Activated CD8-positive, alpha-beta memory T cell treated with anti-CD3 and anti-CD28 coated beads, Interleukin-2, amount 10 ng/mL, durations not matched to agents 7 days and 5 days (primary cell): ENCODE results near the gene COL15A1. TPM values are rescaled to one million over a fixed set of nuclear protein-coding genes. Genes with fewer than 3 reads are reported as not detected.

Source experiments
- ATAC-seq: fragments of 150-1000 bp; cut with Tn5 transposase; one replicate; pipeline ENCODE4 v1.10.0; 2021; ENCODE audit warnings: moderate library complexity
- CTCF ChIA-PET: fragments of 350-600 bp; sonication (Branson Sonifier 250); formaldehyde crosslinking; loops from one replicate; lab custom pipeline; 2021; ENCODE audit warnings: antibody characterized with exemption; lab: Charles Lee
- DNase-seq: peaks from one replicate; pipeline ENCODE4 v3.0.0-alpha.2; 2020
- H3K27ac Mint-ChIP-seq: one replicate; pipeline ENCODE4 v1.8.0; 2021; ENCODE audit warnings: mild to moderate bottlenecking, mixed read lengths
- H3K27me3 Mint-ChIP-seq: one replicate; pipeline ENCODE4 v1.8.0; 2021; ENCODE audit warnings: mixed read lengths
- H3K36me3 Mint-ChIP-seq: one replicate; pipeline ENCODE4 v1.8.0; 2021; ENCODE audit warnings: mild to moderate bottlenecking, mixed read lengths
- H3K4me1 Mint-ChIP-seq: one replicate; pipeline ENCODE4 v1.8.0; 2021; ENCODE audit warnings: mixed read lengths
- H3K4me3 Mint-ChIP-seq: one replicate; pipeline ENCODE4 v1.8.0; 2021; ENCODE audit warnings: mild to moderate bottlenecking, moderate library complexity, mixed read lengths
- H3K9me3 Mint-ChIP-seq: one replicate; pipeline ENCODE4 v1.8.0; 2022; ENCODE audit warnings: low read depth, mixed read lengths
- total RNA-seq, 2 experiments: library from RNA; stranded (reverse); gene quantifications; one replicate each; pipeline ENCODE4 v1.2.3, GENCODE V29; 2021

COL15A1 gene
- total RNA-seq, 2 experiments from 2014 or later: 0.45 to 0.53 TPM

GRCh38 chr9:98962181-98962560 lies 18.5 kb downstream of the COL15A1 start:
- DNase-seq (no peak), ATAC-seq (no peak)
- H3K9me3 Mint-ChIP-seq: no peaks in the 10 kb centered on the region
- no peak overlapping the region for H3K4me3 Mint-ChIP-seq
- peaks cover 19% of the 10 kb centered on the region for H3K27me3 Mint-ChIP-seq
- CTCF ChIA-PET: no interaction called here
- no peaks in the 10 kb centered on the region for H3K36me3 Mint-ChIP-seq
- H3K27ac Mint-ChIP-seq: no peak overlapping the region
- H3K4me1 Mint-ChIP-seq: no peaks in the 10 kb centered on the region

- no peak overlapping the region for H3K4me3 Mint-ChIP-seq
- DNase-seq: no peak
- CTCF ChIA-PET: no interaction called here
- no peaks in the 10 kb centered on the region for H3K9me3 Mint-ChIP-seq
- no peaks in the 10 kb centered on the region for H3K4me1 Mint-ChIP-seq
- H3K27me3 Mint-ChIP-seq: peaks cover 19% of the 10 kb centered on the region
- H3K27ac Mint-ChIP-seq: no peak overlapping the region
- no peaks in the 10 kb centered on the region for H3K36me3 Mint-ChIP-seq
- ATAC-seq: no peak
Measured at GRCh38 chr9:98962861-98963260, 19.2 kb downstream of the COL15A1 start.

- ATAC-seq: no peak
- CTCF ChIA-PET: interaction anchor here (1.0 to 1.2 kb wide), 2 partner anchors 10 to 33 kb away, joined by 3 read pairs; no protein-coding TSS in a partner anchor
- Mint-ChIP-seq H3K27ac (no peak overlapping the region), H3K9me3 (no peaks in the 10 kb centered on the region), H3K4me1 (no peaks in the 10 kb centered on the region), H3K36me3 (no peaks in the 10 kb centered on the region), H3K27me3 (peaks cover 19% of the 10 kb centered on the region), H3K4me3 (no peak overlapping the region)
- DNase-seq: no peak
Measured at GRCh38 chr9:98964201-98964600, 20.5 kb downstream of the COL15A1 start.

DNA sequence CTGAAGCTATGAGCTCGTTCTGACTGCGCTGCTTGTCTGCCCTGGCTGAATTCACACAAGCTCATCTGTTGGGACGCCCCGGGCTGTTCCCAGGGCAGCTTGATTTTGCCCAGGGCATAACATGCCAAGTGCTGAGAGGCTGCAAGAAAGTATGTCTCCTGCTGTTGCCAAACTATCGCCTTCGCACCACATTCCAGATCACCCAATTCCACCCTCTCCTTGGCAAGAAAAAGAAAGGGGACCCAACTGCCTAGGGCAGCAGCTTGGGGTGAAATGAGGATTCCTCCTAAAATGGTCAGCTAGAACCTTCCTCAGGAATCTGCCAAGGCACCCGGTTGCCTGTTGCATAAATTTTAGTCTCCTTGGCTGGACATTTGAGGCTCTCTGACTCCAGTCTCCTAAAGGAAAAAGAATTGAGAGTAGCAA lies 21.2 kb downstream of the COL15A1 start:
- CTCF ChIA-PET: interaction anchor here (0.7 to 1.8 kb wide), 3 partner anchors 9 to 33 kb away, joined by 3 to 4 read pairs (median 3); no protein-coding TSS in a partner anchor
- no peaks in the 10 kb centered on the region for H3K9me3 Mint-ChIP-seq
- H3K4me3 Mint-ChIP-seq: no peak overlapping the region

GRCh38 chr9:98966676-98967075 lies 23.0 kb downstream of the COL15A1 start:
- no peaks in the 10 kb centered on the region for H3K4me1 Mint-ChIP-seq
- H3K4me3 Mint-ChIP-seq: no peak overlapping the region
- peaks cover 12% of the 10 kb centered on the region for H3K27me3 Mint-ChIP-seq
- ATAC-seq (no peak), DNase-seq (no peak)
- CTCF ChIA-PET: interaction anchor here (0.9 to 1.8 kb wide), 3 partner anchors 9 to 118 kb away, joined by 3 to 4 read pairs (median 4); no protein-coding TSS in a partner anchor
- no peaks in the 10 kb centered on the region for H3K9me3 Mint-ChIP-seq
- H3K36me3 Mint-ChIP-seq: no peaks in the 10 kb centered on the region
- no peak overlapping the region for H3K27ac Mint-ChIP-seq

More for the DNA sequence above, 21.2 kb downstream of the COL15A1 start:
- DNase-seq: no peak
- Mint-ChIP-seq H3K27me3 (peaks cover 15% of the 10 kb centered on the region), H3K27ac (no peak overlapping the region), H3K4me1 (no peaks in the 10 kb centered on the region), H3K36me3 (no peaks in the 10 kb centered on the region)
- ATAC-seq: no peak

DNA sequence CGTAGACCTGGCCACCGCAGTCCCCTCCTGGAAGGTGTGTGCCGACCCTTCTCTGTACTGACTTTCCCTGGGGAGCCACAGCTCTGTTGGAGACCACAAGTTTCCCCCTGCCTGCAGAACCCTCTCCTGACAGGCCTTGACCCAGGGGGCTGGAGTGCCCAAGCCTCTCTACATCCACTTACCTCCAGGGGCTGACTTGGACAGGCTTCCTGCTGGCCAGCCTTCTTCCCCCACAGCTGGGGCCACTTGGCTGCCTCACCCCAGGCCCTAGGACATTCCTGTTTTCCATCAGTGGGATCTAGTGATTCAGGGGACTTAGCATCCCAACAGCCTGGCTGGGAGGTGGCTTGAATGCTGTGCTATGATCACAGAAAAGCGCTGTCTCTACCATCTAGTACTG lies 23.6 kb downstream of the COL15A1 start:
- H3K27me3 Mint-ChIP-seq: peaks cover 10% of the 10 kb centered on the region
- CTCF ChIA-PET: interaction anchor here (0.9 to 1.3 kb wide), 2 partner anchors 31 to 119 kb away, joined by 3 to 4 read pairs; no protein-coding TSS in a partner anchor
- ATAC-seq: no peak
- no peaks in the 10 kb centered on the region for H3K9me3 Mint-ChIP-seq
- no peak for DNase-seq
- H3K4me1 Mint-ChIP-seq: no peaks in the 10 kb centered on the region
- no peaks in the 10 kb centered on the region for H3K36me3 Mint-ChIP-seq
- H3K27ac Mint-ChIP-seq: no peak overlapping the region
- H3K4me3 Mint-ChIP-seq: no peak overlapping the region

DNA sequence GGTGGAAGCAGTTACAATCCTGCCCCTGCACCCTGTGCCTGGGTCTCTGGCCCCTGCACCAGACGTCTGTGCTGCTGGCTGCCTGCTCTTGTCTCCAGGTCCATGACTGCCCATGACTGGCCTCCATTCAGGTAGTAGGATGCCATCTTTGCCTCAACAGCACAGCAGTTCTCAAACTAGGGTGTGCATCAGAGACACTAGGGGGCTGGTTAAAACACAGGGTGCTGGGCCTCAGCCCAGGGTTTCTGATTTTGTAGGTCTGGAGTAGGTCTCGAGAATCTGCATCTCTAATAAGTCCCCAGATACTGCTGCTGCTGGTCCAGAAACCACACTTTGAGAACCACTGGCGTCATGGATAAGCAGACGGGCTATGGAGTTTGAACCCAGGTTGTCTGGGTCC lies 24.0 kb downstream of the COL15A1 start:
- ATAC-seq (no peak), DNase-seq (no peak)
- peaks cover 11% of the 10 kb centered on the region for H3K27me3 Mint-ChIP-seq
- CTCF ChIA-PET: no interaction called here
- H3K4me3 Mint-ChIP-seq: no peak overlapping the region
- H3K9me3 Mint-ChIP-seq: no peaks in the 10 kb centered on the region
- no peaks in the 10 kb centered on the region for H3K36me3 Mint-ChIP-seq
- H3K4me1 Mint-ChIP-seq: no peaks in the 10 kb centered on the region
- H3K27ac Mint-ChIP-seq: no peak overlapping the region

DNA sequence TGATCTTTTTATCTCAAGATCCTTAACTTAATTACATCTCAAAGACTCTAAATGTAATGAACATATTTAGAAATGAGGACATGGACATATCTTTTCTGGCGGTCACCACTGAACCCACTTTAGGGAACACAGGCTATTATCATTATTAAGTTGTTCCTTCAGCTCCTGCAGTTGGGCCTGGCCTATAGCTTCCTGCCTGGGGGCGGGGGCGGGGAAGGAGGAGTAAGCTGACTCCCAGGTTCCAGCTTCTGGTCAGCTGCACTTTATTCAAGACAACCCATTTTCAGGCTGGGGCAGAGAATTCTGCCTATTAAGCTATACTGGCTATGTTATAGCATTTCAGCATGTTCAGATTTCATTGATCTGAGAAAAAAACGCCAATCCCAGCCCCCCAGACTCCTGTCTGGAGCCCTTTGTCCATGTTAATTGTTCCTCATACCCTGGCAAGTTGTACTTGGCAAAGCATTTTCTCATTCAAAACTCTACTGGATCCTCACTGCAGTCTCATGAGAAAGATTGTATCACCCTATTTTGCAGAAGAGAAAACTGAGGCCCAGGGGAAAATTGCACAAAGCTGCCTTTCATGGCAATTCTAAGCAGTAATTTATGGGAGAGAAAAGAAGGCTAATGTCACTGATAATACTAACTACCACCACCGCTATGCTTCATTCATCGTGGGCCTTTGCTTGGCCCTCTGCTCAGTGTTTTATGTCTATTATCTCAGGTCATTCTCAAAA lies 25.1 kb downstream of the COL15A1 start:
- H3K27ac Mint-ChIP-seq: no peak overlapping the region
- CTCF ChIA-PET: interaction anchor here (1.1 kb wide), 1 partner anchor 119 kb away, joined by 3 read pairs; no protein-coding TSS in a partner anchor
- H3K4me1 Mint-ChIP-seq: peaks cover 2% of the 10 kb centered on the region
- DNase-seq: no peak
- no peak overlapping the region for H3K4me3 Mint-ChIP-seq
- no peak for ATAC-seq
- peaks cover 13% of the 10 kb centered on the region for H3K27me3 Mint-ChIP-seq
- no peaks in the 10 kb centered on the region for H3K36me3 Mint-ChIP-seq
- no peaks in the 10 kb centered on the region for H3K9me3 Mint-ChIP-seq

- no peak overlapping the region for H3K4me3 Mint-ChIP-seq
- DNase-seq (no peak), ATAC-seq (no peak)
- H3K27me3 Mint-ChIP-seq: peaks cover 15% of the 10 kb centered on the region
- peaks cover 7% of the 10 kb centered on the region for H3K4me1 Mint-ChIP-seq
- CTCF ChIA-PET: interaction anchor here (2.3 kb wide), 1 partner anchor 122 kb away, joined by 6 read pairs; no protein-coding TSS in a partner anchor
- no peaks in the 10 kb centered on the region for H3K36me3 Mint-ChIP-seq
- H3K27ac Mint-ChIP-seq: no peak overlapping the region
- no peaks in the 10 kb centered on the region for H3K9me3 Mint-ChIP-seq
Measured at GRCh38 chr9:98970532-98971041, 26.9 kb downstream of the COL15A1 start.

DNA sequence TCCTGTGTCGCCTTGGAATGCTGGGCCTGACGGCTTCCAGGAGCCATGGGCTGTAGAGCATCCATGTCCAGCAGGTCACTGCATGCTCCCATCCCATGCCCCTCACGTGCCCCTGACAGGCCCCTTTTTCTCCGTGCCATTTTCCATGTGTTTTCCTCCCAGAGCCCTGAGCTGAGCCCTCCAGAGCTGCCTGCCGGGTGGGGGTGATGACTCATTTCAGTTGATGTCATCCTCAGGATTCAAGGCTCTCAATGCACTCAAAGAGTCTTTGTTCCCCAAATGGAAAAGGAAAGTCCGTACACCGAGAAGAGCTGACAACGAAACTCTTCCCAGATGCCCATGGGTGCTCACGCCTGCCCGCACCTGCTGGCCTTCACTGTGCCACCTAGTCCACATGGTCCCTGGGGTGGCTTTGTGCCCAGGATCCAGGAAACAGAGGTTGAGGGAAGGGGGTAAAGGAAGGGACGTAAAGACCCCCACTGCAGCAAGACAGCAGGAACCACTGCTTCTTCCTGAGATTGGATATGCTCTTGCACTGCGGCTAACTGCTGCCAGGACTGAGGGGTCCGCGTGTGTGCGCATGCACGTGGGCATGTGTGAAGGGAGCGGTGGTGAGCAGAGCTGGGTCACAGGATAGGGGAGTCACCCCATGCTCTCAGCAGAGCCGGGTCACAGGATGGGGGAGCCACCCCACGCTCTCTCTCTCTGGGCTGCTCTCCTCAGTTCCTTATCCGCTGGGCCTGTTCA lies 27.6 kb downstream of the COL15A1 start:
- Mint-ChIP-seq H3K27ac (no peak overlapping the region), H3K9me3 (no peaks in the 10 kb centered on the region), H3K36me3 (no peaks in the 10 kb centered on the region), H3K27me3 (peaks cover 22% of the 10 kb centered on the region), H3K4me3 (no peak overlapping the region), H3K4me1 (peaks cover 7% of the 10 kb centered on the region)
- DNase-seq: no peak
- CTCF ChIA-PET: interaction anchor here (1.1 to 7.3 kb wide), 3 partner anchors 23 to 170 kb away, joined by 3 to 55 read pairs (median 6); no protein-coding TSS in a partner anchor
- no peak for ATAC-seq

GRCh38 chr9:98971915-98972223 lies 28.2 kb downstream of the COL15A1 start:
- Mint-ChIP-seq H3K4me3 (no peak overlapping the region), H3K9me3 (no peaks in the 10 kb centered on the region), H3K27me3 (peaks cover 27% of the 10 kb centered on the region), H3K4me1 (peaks cover 7% of the 10 kb centered on the region), H3K27ac (no peak overlapping the region), H3K36me3 (no peaks in the 10 kb centered on the region)
- no peak for DNase-seq
- no peak for ATAC-seq
- CTCF ChIA-PET: interaction anchor here (0.6 to 7.3 kb wide), 5 partner anchors 22 to 1623 kb away, joined by 3 to 55 read pairs (median 5); no protein-coding TSS in a partner anchor

GRCh38 chr9:98972716-98973115 lies 29.0 kb downstream of the COL15A1 start:
- ATAC-seq (no peak), DNase-seq (no peak)
- H3K9me3 Mint-ChIP-seq: no peaks in the 10 kb centered on the region
- peaks cover 33% of the 10 kb centered on the region for H3K27me3 Mint-ChIP-seq
- H3K4me3 Mint-ChIP-seq: no peak overlapping the region
- peaks cover 7% of the 10 kb centered on the region for H3K4me1 Mint-ChIP-seq
- no peaks in the 10 kb centered on the region for H3K36me3 Mint-ChIP-seq
- CTCF ChIA-PET: interaction anchor here (0.9 to 7.3 kb wide), 6 partner anchors 21 to 169 kb away, joined by 3 to 55 read pairs (median 4); no protein-coding TSS in a partner anchor
- no peak overlapping the region for H3K27ac Mint-ChIP-seq

- H3K27me3 Mint-ChIP-seq: peaks cover 33% of the 10 kb centered on the region
- no peaks in the 10 kb centered on the region for H3K36me3 Mint-ChIP-seq
- DNase-seq (no peak), ATAC-seq (no peak)
- no peak overlapping the region for H3K4me3 Mint-ChIP-seq
- CTCF ChIA-PET: interaction anchor here (0.9 to 7.3 kb wide), 5 partner anchors 28 to 168 kb away, joined by 3 to 55 read pairs (median 4); no protein-coding TSS in a partner anchor
- no peak overlapping the region for H3K27ac Mint-ChIP-seq
- H3K9me3 Mint-ChIP-seq: no peaks in the 10 kb centered on the region
- peaks cover 8% of the 10 kb centered on the region for H3K4me1 Mint-ChIP-seq
Measured at GRCh38 chr9:98973171-98973570, 29.5 kb downstream of the COL15A1 start.
